Breast epithelium (tissue), 3 donors: Measurements from ENCODE around the gene MIEN1.

Experiments used
- CTCF ChIP-seq, 3 donors: fragments of 450-650 bp; IDR thresholded peaks; one replicate each; pipeline ENCODE4 v1.5.1; 2016 to 2017; ENCODE audit warnings: antibody characterized with exemption in 3 of 3, mild to moderate bottlenecking in 3 of 3, moderate library complexity in 3 of 3
- POLR2A ChIP-seq: fragments of 450-650 bp; IDR thresholded peaks from one replicate; pipeline ENCODE4 v1.6.1; 2016; ENCODE audit warnings: antibody characterized with exemption, mild to moderate bottlenecking, moderate library complexity

- TF ChIP-seq CTCF (IDR thresholded peaks at IDR 0.05): no peak
- no peak for TF ChIP-seq POLR2A
These were observed 45.9 kb upstream of the MIEN1 start for GRCh38 chr17:39776252-39776651.
